GM19099 (cell line): ENCODE data around the gene FBXW11.

Source experiments
- POLR2A ChIP-seq: IDR thresholded peaks from 3 replicates; pipeline ENCODE4 v1.6.1; 2011; ENCODE audit warnings: low read depth; ENCODE audit not compliant: insufficient read length; ENCODE audit errors: extremely low read depth

FBXW11 gene

DNA sequence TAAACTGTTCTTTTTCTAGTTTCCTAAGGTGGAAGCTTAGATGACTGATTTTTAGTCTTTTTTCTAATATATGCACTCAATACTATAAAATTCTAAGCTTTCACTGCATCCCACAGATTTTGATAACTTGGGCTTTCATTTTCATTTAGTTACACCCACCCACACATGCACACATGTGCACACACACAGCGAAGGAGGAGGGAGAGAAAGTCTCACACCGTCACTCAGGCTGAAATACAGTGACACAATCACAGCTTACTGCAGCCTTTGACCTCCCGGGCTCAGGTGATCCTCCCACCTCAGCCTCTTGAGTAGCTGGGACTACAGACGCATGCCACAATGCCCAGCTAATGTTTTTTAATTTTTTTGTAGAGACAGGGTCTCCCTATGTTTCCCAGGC is 124.3 kb downstream of the FBXW11 start:
- no peak for TF ChIP-seq POLR2A

- no peak for TF ChIP-seq POLR2A
These were observed 132.2 kb downstream of the FBXW11 start for GRCh38 chr5:171874234-171874633.

DNA sequence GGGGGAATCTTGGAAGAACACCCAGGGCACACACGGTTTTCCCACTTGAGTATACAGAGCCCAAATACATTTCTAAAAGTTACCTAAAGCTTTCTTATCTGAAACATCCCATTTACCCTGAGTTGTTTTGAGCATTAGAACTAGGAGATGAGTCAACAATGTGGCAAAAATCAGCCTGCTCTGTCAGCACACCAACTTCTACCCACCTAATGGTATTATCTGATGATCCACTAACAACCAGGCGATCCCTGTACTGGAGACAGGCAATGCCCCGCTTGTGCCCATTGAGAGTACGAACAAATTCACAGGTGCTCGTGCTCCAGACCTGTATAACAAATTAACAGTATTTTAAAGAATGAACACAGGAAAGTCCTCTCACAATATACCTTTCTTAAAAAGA is 133.8 kb downstream of the FBXW11 start:
- no peak for TF ChIP-seq POLR2A

DNA sequence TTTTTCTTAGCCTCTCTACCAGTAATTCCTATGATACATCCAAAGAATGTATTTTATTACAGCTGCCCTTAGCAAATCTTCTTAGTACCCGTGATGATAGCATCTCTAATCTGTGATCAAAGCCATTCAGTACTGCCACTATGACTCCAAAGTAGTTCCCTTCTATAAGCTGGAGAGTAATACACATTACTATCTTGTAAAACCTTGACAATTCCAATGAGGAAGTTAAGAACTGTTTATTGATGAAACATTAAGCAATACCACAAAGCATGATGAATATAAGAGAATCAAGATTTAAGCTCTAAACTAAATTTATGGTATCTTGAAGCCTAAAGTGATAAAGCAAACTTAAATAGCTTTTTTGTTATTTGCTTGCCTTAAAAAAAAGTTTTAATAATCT is 134.7 kb downstream of the FBXW11 start:
- no peak for TF ChIP-seq POLR2A

GRCh38 chr5:171869956-171870355 is 136.5 kb downstream of the FBXW11 start:
- no peak for TF ChIP-seq POLR2A

- no peak for TF ChIP-seq POLR2A
These were observed 138.2 kb downstream of the FBXW11 start for GRCh38 chr5:171868236-171868635.

GRCh38 chr5:171867786-171868185 is 138.7 kb downstream of the FBXW11 start:
- no peak for TF ChIP-seq POLR2A

DNA sequence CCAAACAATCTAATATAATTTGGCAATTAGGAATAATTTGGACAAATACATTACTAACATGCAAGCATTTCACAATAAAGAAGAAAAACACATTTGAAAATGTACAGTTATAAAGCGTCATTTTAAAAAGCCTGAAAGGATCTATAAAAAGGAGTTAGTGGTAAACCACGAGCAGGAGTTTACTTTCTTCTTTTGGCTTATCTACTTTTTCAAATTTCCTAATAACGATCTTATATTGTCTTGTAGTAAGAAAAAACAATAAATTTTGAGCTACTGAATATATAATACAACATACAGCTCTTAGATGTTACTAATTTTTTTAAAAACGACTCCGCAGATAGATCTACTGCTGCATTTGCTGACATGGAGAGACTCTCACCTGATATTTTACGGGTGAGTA is 141.0 kb downstream of the FBXW11 start:
- no peak for TF ChIP-seq POLR2A

GRCh38 chr5:171863935-171864334 is 142.5 kb downstream of the FBXW11 start:
- no peak for TF ChIP-seq POLR2A

DNA sequence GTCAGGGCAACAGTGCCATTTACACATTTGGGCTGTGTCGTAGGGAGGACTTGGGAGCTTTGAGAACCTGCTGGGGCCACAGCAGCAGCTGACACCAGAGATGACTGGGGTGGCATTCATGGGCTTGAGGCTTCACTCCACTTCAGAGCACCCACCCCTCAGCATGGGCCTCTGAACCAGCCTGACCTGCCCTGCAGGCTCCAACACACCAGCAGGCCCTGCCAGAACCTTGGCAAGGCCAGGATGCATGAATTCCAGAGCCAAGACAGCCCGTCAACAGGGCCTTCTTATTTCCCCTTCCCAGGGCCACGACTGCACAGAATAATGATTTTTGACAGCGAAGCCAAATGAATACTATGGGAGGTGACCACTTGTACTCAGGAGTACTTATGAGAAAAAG is 143.8 kb downstream of the FBXW11 start:
- no peak for TF ChIP-seq POLR2A

DNA sequence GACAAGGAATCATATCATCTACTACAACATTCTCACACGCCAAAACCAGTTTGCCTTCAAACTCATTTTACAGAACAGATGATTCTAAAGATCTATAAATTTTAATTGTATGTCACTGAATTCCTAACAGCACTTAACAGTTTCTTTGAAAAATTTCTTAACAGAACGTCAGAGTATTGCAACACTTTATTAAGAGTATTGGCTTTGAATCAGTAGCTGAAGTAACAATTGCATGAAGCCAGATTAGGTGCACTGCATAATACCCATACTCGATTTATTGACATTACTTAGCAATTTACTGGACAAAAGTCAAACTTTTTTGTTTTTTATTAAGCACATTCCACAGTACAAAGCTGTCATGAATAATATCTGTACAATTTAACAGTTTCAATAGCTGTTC is 145.1 kb downstream of the FBXW11 start:
- TF ChIP-seq POLR2A: no peak

GRCh38 chr5:171858303-171858702 is 148.1 kb downstream of the FBXW11 start:
- TF ChIP-seq POLR2A: no peak

- no peak for TF ChIP-seq POLR2A
These were observed 149.0 kb downstream of the FBXW11 start for GRCh38 chr5:171857489-171857876.

GRCh38 chr5:171855798-171856763 is 150.4 kb downstream of the FBXW11 start:
- no peak for TF ChIP-seq POLR2A

DNA sequence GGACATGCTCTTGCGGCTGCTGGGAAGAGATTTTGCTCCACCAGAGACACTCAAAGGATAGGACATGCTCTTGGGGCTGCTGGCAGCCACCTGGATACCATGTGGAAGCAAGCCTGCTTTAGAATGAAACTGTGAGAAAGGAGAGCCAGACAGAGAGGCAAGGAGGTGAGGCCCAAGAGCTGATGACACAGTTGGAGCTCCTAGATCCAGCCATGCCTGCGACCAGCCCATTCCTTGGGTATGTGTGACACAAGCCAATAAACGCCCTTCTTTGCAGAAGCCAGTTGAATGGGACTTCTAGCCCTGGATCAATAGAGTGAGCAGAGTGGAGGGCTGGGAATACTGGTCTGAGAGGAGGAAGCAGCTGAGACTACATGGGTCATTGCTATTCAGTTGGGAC is 151.2 kb downstream of the FBXW11 start:
- TF ChIP-seq POLR2A: no peak

DNA sequence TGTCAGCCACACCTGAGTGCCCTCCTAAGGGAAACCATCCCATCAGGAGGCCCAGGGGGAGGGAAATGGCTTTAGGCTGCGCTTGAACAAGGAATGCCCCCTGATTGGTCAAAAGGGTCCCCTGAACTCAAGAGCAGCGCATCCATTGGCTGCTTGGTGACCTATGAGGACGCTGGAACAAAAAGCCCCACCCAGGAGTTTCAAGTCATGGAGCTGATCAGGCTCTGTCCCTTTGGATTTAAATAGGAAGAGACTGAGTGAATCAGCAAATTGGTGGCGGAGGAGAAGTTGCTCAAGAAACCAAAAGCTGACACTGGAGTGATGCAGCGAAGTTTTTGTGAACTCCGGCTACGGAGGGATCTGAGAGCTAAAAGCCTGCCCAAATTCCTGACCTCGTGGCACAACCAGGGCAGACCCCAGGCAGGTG is 154.2 kb downstream of the FBXW11 start:
- TF ChIP-seq POLR2A: no peak
